H54 (cell line): ENCODE results near the gene BTBD19.

ENCODE experiments used
- DNase-seq: peaks from one replicate; pipeline ENCODE4 v3.0.0; 2011; ENCODE audit warnings: low spot score, mixed read lengths; ENCODE audit not compliant: insufficient read length
- FAIRE-seq: peaks from 3 replicates; lab custom pipeline; 2011; peaks lifted over from hg19 to GRCh38; lab: Jason Lieb, UNC
- POLR2A ChIP-seq: IDR thresholded peaks from 2 replicates; pipeline ENCODE4 v1.6.1; 2011; ENCODE audit warnings: low read depth, mild to moderate bottlenecking, low read length

BTBD19 gene

GRCh38 chr1:44839576-44839975 is 31.3 kb downstream of the BTBD19 start:
- no peak for TF ChIP-seq POLR2A
- DNase-seq (no peak), FAIRE-seq (no peak)

- DNase-seq (no peak), FAIRE-seq (no peak)
- TF ChIP-seq POLR2A, result no peak
Observed at GRCh38 chr1:44842486-44842861, 34.2 kb downstream of the BTBD19 start.

GRCh38 chr1:44842862-44843655 is 34.7 kb downstream of the BTBD19 start, which contains the start of gene PTCH2:
Gene PTCH2 (minus strand): TSS chr1:44843253. CDS start chr1:44842932, 321 bp downstream.
- no peak for FAIRE-seq
- no peak for TF ChIP-seq POLR2A
- DNase-seq, result no peak

GRCh38 chr1:44846985-44847384 is 38.7 kb downstream of the BTBD19 start:
- DNase-seq (no peak), FAIRE-seq (no peak)
- no peak for TF ChIP-seq POLR2A

GRCh38 chr1:44847845-44848244 is 39.5 kb downstream of the BTBD19 start:
- TF ChIP-seq POLR2A, result no peak
- no peak for FAIRE-seq
- DNase-seq, result no peak

- no peak for FAIRE-seq
- no peak for TF ChIP-seq POLR2A
- DNase-seq, result no peak
Observed at GRCh38 chr1:44848456-44849181, 40.3 kb downstream of the BTBD19 start.

- no peak for TF ChIP-seq POLR2A
- no peak for DNase-seq
- no peak for FAIRE-seq
Observed at GRCh38 chr1:44849575-44850132, 41.3 kb downstream of the BTBD19 start.

GRCh38 chr1:44851308-44851707 is 43.0 kb downstream of the BTBD19 start:
- no peak for TF ChIP-seq POLR2A
- FAIRE-seq (no peak), DNase-seq (no peak)

GRCh38 chr1:44853201-44853600 is 44.9 kb downstream of the BTBD19 start:
- no peak for FAIRE-seq
- no peak for TF ChIP-seq POLR2A
- no peak for DNase-seq

- no peak for TF ChIP-seq POLR2A
- DNase-seq, result no peak
- FAIRE-seq, result no peak
Observed at GRCh38 chr1:44854970-44855369, 46.6 kb downstream of the BTBD19 start.

GRCh38 chr1:44855742-44856141 is 47.4 kb downstream of the BTBD19 start:
- DNase-seq (no peak), FAIRE-seq (no peak)
- TF ChIP-seq POLR2A, result no peak

- FAIRE-seq (no peak), DNase-seq (no peak)
- no peak for TF ChIP-seq POLR2A
Observed at GRCh38 chr1:44857446-44857845, 49.1 kb downstream of the BTBD19 start.

- no peak for DNase-seq
- no peak for FAIRE-seq
- TF ChIP-seq POLR2A, result no peak
Observed at GRCh38 chr1:44860331-44860730, 52.0 kb downstream of the BTBD19 start.

GRCh38 chr1:44860891-44861425 is 52.6 kb downstream of the BTBD19 start:
- FAIRE-seq (no peak), DNase-seq (no peak)
- TF ChIP-seq POLR2A, result no peak
